HG03025 (cell line): ENCODE measurements around the gene ALK.

Source experiments
- ATAC-seq: cut with Tn5 transposase; IDR thresholded peaks from one replicate; pipeline ENCODE4 v1.9.1; 2021; ENCODE audit warnings: mild to moderate bottlenecking, moderate library complexity; ENCODE audit not compliant: unreplicated experiment, low FRiP score

The ALK gene

DNA sequence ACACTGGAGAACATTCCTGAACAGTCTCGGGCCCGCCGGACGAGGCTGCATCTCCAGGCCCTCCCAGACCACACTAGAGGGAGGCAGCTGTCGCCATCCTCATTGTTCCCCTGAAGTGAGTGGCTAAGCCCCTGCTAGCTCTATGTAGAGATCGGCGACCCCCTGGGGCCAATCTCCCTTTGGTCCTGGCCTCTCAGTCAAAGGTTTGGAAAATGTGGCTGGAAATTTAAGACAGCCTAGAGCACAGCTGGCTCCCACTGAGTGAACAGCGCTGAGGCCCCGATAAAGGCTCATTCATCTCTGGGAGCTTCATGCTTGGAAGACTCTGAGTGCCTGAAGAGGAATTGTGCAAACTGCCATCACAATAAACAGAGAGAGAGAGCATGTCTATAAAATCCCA lies 445.9 kb downstream of the ALK start:
- ATAC-seq = no peak

DNA sequence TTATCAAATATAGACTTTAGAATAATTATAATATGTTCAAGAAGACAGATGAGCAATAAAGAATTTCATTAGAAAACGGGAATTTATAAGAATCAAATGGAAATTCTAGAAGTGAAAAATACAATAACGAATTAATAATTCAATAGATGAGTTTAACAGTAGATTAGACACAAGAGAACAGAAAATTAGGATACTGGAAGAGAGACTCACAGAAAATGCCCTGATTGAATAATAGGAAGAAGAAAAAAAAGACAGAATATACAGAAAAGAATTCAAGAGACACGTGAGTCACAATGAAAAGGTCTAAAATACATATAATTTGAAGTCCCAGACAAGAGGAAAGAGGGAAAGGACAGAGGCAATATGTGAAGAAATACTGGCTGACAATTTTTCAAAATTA lies 451.4 kb downstream of the ALK start:
- ATAC-seq = no peak

DNA sequence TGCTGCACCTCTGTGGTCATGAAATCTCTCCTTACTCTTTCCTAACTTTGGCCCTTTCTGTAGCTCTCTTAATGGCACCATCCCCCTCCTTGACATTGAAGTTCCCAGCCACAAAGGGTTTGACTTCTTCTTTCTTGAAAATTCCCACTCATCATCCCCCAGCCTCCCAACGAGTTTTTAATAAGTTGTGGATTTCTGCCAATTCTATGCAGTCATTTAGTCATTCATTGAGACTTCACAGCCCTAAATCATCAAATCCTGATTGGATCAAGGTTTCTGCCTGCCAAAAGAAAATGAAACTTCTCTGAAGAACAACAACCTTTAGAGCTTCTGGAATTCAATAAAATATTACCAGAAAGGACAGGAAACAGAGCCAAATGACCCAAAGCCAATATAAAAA lies 451.9 kb downstream of the ALK start:
- ATAC-seq = no peak

DNA sequence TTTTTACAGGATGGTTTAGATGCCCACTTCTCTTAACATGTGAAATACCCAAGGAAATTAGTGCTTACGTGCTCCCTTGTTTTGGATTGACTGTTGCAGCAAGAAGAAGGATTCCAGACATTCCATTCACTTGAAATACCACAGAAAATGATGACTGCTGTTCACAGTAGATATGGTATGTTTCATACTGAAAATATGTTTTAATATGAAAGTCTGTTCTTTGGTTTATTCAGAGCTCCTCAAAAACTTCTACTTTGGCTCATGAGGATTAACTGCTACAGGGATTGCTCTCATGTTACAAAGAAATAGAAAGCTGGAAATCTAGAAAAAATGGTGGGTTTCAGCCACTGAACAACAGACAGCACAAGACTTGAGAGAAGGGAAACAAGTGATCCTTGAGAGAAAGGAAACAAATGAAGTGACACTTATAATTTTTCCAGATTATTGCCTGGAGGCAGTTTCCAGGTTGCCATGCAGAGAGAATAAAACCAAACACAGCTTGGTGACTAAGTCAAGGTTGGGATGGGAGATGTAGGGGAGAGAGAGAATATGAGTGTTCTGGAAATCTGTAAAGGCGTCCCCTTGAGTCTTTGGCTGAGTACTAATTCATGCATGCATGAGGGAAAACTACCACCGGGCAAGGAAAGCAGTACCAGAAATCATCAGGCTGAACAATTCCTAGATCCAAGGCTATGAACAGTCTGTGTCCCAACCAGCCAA lies 458.0 kb downstream of the ALK start:
- no peak for ATAC-seq

DNA sequence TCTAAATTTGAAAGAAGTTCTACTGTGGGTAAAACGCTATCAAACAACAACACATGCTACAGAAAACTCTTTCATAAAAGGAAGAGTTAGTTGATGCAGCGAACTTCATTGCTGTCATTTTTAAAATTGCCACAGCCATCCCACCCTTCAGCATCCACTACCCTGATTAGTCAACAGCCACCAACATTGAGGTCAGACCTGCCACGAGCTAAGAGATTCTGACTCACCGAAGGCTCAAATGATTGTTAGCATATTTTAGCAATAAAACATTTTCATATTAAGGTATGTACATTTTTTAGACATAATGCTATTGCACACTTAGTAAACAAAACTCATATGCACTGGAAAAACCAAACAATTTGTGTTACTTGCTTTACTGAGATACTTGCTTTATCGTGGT lies 459.1 kb downstream of the ALK start:
- ATAC-seq = no peak

DNA sequence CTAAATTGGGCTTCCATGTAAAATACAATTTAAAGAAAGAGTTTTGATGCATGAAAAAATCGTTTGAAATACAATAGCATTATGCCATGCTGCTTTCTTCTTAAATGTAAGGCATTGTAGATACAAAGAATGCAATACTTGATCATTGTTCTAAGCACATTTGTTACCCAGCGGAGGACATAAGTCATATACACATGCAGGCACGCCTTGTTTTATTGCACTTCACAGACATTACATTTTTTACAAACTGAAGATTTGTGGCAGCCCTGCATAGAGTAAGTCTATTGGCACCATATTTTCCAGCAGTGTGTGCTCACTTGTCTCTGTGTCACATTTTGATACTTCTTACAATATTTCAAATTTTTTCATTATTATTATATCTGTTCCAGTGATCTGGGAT lies 461.2 kb downstream of the ALK start:
- no peak for ATAC-seq

DNA sequence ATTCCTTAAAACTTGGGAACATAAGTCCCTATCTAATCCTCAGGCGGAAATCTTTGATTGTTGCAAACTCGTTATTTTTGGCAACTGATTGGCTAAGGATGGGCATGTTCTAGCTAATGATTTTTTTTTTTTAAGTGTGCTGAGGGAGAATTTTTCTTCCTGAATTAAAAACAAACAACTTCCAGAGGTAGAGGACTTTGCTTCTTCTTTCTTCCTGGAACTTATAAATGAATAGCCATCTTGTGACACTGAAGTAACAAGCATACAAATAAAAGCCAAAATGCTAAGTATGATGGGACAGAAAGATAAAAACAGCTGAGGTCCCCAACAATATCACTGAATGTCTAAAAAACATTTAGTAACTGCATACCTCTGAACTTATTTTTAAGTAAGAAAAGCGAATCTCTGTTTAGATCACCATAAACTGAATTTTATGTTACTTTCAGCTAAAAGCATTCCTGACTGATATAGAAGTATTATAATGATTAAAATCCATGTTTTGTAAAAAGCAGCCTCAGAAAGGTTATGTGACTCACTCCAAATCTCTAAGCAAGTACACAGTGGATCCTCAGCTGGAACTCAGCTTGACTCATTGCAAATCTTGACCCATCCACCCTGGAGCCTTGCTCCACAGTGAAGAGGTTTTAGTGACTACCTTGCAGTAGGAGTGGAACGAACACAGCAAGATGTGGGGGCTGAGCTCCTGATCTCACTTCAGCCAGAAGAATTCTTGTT lies 461.8 kb downstream of the ALK start:
- ATAC-seq = no peak

DNA sequence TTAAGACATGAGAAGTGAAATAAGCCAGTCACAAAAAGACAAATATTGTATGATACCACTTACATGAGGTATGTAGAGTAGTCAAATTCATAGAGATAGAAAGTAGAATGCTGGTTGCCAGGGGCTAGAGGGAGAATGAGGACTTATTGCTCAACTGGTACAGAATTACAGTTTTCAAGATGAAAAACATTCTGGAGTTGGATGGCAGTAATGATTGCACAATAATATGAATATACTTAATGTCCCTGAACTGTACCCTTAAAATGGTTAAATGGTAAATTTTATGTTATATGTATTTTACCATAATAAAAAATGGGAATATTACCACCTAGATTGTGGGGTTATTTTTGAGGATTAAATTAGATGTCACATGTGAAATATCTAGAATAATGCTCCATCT lies 465.0 kb downstream of the ALK start:
- ATAC-seq = no peak

DNA sequence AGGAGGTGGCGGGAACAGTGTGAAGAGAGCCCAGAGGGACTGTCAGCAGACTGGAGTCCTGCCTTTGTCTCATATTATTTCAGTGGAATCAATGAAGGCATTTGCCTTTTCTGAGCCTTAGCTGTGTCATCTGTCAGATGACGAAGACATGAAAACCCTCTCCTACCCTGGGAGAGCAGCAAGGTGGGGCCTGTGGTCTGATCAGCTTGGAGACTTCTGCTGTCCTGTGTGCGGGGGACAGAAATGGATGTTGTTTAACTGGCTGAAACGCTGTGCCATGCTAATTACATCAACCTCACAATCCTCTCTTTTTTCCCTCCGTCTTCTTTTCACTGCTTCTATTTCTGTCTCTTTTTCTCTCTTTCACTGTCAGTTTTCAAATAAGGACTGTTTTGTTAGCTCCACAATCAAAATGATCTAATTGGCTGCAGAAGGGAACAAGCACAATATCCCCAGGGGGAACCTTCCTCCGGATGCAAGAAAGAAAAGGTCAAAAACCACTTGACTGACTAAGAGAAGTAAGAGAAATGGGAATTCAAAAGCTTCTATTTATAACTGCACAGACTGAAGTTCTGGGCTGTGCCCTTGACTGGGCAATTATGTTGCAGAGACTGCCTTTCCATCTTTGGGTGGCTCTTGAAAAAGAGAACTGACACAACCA lies 466.1 kb downstream of the ALK start:
- ATAC-seq = no peak

DNA sequence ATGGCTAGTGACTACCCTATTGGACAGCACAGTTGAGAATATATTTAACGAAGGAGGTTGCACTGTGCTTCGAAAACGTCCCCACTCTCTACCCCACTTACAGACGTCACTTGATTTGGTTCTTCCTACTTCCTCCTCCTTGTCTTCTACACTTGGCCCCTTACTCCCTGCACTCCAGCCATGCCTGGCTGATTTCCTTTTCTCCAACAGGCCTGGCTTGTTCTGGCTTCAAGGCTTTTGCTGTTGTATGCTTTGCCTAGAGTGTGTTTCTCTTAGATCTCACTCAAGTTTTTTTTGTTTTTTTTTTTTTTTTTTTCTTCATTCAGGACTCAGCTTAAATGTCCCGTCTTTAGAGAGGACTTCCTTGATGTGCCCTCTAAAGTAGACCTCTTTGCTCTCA lies 469.4 kb downstream of the ALK start:
- ATAC-seq = no peak

DNA sequence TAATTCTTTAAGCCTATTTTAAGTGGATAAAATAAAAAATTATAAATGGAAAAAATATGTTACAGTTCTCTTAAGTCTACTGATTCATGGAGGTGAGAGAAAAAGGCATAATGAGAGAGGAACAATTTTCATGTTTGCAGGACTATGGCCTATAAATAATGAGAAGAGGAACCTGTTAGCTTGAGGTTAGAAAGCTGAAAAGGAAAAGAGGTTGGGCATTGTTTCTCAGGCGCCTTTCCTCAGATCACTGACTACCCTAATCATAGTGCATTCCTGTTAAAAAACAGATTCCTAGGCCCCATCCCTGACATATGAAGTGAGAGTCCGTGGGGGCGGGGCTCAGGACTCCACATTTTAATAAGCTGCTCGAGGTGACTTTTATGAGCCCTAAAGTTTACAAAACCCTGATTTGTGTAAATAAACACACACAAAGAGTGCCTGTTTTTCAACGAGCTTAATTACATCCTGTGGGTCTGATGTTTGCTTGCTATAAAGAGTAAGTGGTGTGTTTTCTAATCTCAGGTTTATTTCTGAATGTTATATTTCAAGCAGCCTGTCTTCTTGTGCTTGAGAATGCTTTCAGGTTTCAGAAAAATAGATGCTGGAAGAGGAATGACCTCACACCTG lies 470.7 kb downstream of the ALK start:
- ATAC-seq = no peak

DNA sequence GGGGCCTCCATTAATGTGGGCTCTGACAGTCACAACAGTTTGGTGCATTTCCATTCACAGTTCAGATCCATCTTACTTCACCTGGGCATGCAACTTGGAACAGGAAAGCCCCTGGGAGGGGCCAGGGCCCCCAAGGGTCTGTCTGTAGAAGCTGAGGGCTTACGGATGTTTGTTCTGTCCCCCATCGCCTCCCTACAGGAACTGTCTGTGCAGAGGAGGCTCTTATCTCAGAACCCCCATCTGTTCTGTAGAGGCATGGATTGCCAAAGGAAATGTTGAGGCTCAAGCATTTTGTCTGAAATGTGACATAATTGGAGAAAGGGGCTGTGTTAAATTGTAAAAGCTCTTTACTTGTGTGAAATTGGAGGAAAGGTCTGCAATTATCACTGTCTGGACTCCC lies 471.9 kb downstream of the ALK start:
- ATAC-seq = no peak

DNA sequence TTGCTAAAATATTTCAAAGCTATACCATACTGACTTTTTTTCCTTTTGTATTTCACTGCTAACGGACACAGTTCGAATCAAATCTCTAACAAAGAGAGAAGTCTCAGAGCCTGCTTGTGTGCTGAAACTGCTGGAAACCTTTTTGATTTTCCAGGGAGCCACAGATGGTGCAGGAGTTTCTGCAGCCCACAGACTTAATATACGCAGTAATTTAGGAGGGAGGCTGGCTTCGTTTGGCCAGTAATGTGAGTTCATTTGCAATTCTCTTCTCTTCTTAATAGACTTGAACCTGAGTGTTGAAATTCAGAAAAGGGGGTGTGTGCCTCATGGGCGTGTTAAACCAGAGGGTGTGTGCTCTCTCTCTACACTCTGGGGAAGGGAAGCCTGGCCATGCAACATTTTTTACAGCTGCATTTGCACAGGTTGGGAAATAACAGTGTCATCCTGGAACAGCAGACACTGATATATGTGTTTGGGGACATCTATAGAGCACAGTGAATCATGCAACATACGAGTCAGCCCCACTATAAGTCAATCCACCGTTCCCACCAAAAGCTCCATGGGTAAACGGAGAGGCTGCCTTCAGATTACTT lies 473.2 kb downstream of the ALK start:
- no peak for ATAC-seq

DNA sequence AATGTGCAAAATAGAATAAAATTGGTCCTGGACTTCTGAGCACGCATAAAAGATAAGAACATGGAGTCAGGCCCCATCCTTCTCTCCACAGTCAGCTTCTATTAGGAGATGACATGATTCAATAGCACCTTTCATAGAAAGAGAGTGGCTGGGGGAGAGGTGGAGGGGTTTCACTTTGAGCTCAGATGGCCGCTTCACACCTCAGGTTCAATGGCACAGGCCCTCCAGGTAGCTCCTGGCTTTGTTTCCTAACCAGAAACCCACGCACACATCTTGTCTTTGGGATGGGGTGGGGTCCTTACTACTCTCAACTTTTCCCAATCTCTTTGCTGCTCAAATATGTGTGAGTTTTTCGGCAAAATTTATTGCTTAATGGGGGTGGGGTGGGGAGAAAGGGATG lies 473.9 kb downstream of the ALK start:
- ATAC-seq = no peak

DNA sequence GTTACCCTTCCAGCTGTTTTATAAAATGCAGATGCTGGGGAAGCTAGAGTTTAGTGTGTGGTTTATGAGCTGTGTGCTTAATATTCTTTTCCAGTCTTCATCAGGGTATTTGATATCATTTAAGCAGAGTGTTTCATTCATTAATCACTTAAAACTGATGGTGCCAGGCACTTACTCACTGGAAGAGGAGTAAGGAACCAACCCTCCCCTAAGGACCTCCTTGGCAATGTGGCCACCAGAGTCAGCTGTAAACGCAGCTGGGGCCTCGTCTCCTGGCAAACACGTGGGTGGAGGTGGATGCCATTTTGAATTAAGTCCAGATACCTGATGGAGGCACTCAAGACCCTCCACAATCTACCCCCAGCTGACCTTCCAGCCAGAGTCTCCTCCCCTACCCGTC lies 474.5 kb downstream of the ALK start:
- ATAC-seq = no peak

DNA sequence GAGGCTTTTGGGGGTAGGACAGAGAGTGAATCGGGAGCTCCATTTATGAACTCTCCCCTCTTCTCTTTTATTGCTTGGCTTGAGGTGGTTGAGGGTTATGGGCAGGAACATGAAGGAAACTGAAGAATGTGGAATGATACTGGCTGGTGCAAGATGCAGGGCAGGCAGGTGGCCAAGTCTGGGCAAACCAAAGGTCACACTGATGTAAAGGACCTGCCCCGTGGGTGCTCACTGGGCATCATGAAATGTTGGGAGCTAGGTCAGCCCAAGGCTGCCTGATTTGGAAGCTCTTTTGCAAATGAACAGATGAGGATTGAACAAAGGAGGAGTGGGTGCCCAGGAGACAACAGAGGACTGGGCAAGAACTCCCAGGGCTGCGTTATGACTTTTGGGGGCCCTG lies 477.2 kb downstream of the ALK start:
- ATAC-seq = no peak

DNA sequence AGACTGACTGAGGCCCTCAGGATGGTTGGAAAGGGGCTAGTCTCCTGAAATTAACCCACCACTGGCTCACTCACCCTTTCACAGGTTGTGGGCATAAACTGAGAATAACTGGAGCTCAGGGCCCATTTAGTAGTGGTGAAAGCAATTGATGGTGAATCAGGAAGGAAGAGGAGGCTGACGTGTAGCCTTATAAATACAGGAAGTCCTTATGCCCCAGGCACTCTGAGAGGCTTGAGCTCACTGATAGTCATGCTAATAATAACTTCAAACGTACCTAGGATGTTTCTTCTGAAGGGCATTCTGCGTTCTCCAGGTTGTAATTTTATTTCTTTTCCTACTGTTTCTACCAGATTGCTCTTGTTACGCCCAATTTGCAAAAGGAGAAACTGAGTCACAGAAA lies 477.8 kb downstream of the ALK start:
- ATAC-seq = no peak

DNA sequence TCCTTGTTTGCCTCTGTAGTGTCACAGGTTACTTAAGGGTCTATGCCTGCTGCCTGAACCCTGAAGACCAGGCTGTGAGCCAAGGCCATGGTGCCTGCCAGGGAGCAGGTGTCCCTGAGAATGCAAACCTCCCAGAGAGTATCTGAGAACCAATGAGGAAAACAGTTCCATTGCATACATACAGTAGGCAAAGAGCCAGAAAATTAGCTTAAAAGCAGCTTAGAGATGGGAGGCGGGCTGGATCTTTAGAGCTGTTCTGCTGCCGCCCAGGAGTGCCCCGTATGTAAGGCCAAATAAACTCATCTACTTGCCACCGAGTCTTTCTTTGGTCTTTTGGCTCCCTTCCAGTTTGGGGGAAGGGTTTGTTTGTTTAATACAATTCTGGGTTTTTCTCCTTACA lies 478.2 kb downstream of the ALK start:
- no peak for ATAC-seq

DNA sequence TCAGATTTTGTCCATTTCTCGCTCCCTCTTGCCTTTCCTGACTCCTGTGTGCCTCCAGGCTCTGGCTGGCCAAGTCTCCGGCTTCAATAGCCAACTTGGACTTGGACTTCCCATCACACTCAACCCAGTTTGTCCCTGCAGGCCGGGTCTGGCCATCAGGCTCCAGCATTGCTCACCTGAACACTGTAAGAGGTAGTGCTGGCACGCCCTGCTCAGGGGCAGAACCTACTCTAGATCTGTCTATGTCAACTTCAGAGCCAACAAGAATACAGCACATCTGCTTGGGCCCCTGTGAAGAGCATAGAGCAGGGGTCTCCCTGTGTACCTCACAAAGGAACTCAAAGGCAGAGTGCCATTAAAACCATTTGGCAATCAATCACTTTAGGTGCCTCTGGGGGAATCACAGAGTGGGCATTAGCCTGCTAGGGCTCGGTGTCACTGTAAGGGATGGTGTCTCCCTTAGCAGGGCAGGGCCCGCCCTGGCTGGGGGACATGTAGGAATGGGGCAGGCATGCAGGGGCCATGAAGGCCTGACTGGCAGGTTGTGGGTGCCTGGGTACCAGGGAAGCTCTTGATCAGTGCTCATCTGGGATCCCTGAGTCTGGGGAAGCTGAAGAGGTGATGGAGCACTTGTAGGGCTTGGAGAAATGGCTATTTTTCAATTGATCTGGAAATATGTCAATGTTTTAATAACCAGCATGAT lies 480.3 kb downstream of the ALK start:
- ATAC-seq = no peak

DNA sequence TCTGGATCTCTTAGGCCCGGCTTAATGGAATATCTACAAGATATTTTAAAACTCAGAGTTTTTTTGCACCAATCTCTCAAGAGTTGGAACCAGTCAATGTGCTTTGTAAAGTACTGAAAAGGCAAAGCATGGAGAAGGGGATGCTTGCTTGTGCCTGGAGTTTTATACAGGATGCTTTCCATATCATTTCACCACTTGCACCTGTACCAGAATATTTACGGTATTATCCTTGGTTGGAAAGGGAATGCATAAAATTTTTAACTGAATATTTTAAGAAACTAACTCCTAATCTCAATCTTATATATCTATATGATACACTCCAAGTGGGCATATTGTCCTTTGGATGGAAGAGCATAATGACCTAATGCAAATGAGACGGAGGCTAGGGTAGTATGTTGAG lies 487.5 kb downstream of the ALK start:
- ATAC-seq = no peak
